Loucy (cell line): ENCODE data around the gene NIP7.
"Not testable (repeated sequence)": the region's sequence is repeated elsewhere in the genome, so short reads cannot be mapped to it uniquely, and the experiment has no call there.

Experiments
- H2AFZ ChIP-seq: fragments of 200-600 bp; sonication (generic); 2 replicates; pipeline ENCODE4 v1.6.0; 2016; ENCODE audit warnings: antibody characterized with exemption, mild to moderate bottlenecking, low read length, moderate library complexity
- H3F3A ChIP-seq: fragments of 200-600 bp; 2 replicates; pipeline ENCODE4 v1.6.0; 2016; ENCODE audit warnings: antibody characterized with exemption, low read depth, mild to moderate bottlenecking
- H3K27me3 ChIP-seq: fragments of 200-600 bp; sonication (generic); 2 replicates; pipeline ENCODE4 v1.6.1; 2014; ENCODE audit warnings: low read length, mild to moderate bottlenecking; ENCODE audit not compliant: insufficient read depth, poor library complexity, severe bottlenecking
- H3K36me3 ChIP-seq: fragments of 200-600 bp; sonication (generic); 2 replicates; pipeline ENCODE4 v1.6.1; 2016; ENCODE audit warnings: low read length; ENCODE audit not compliant: insufficient read depth
- H3K4me1 ChIP-seq: fragments of 200-600 bp; sonication (generic); 2 replicates; pipeline ENCODE4 v1.5.1; 2014; ENCODE audit warnings: low read length, mild to moderate bottlenecking; ENCODE audit not compliant: insufficient read depth, poor library complexity, severe bottlenecking
- H3K4me2 ChIP-seq: fragments of 200-600 bp; sonication (generic); 2 replicates; pipeline ENCODE4 v1.6.0; 2014; ENCODE audit warnings: antibody characterized with exemption, low read length, low read depth, mild to moderate bottlenecking; ENCODE audit not compliant: poor library complexity, severe bottlenecking
- H3K4me3 ChIP-seq: fragments of 200-600 bp; sonication (generic); 2 replicates; pipeline ENCODE4 v1.5.1; 2014; ENCODE audit warnings: low read length, mild to moderate bottlenecking, mixed read lengths; ENCODE audit not compliant: poor library complexity, severe bottlenecking
- H3K79me2 ChIP-seq: fragments of 200-600 bp; sonication (generic); 2 replicates; pipeline ENCODE4 v1.6.1; 2014; ENCODE audit warnings: low read length; ENCODE audit not compliant: insufficient read depth
- H3K9ac ChIP-seq: fragments of 200-600 bp; sonication (generic); 2 replicates; pipeline ENCODE4 v1.6.0; 2014; ENCODE audit warnings: mild to moderate bottlenecking, low read depth, low read length, moderate library complexity; ENCODE audit not compliant: poor library complexity, severe bottlenecking
- H3K9me2 ChIP-seq: fragments of 200-600 bp; sonication (generic); replicated peaks from 2 replicates; pipeline ENCODE4 v1.6.1; 2016; ENCODE audit warnings: low read depth, low read length, mixed read lengths
- H3K9me3 ChIP-seq: fragments of 200-600 bp; sonication (generic); 2 replicates; pipeline ENCODE4 v1.6.1; 2014; ENCODE audit warnings: mild to moderate bottlenecking, antibody characterized with exemption, low read length, low read depth; ENCODE audit not compliant: insufficient read depth
- H4K20me1 ChIP-seq: fragments of 200-600 bp; sonication (generic); 2 replicates; pipeline ENCODE4 v1.6.0; 2014; ENCODE audit warnings: antibody characterized with exemption, low read length, mild to moderate bottlenecking; ENCODE audit not compliant: insufficient read depth, poor library complexity, severe bottlenecking
- EZH2phosphoT487 ChIP-seq: fragments of 200-600 bp; IDR thresholded peaks from 2 replicates; pipeline ENCODE4 v1.6.1; 2018; ENCODE audit warnings: antibody characterized with exemption, mild to moderate bottlenecking, moderate library complexity, borderline replicate concordance
- TF ChIP-seq, protein P1 (sequence below): fragments of 200-600 bp; sonication (generic); conservative IDR thresholded peaks from 2 replicates; pipeline ENCODE4 v1.5.1; 2014; ENCODE audit warnings: mild to moderate bottlenecking, antibody characterized with exemption, low read length

NIP7 gene

DNA sequence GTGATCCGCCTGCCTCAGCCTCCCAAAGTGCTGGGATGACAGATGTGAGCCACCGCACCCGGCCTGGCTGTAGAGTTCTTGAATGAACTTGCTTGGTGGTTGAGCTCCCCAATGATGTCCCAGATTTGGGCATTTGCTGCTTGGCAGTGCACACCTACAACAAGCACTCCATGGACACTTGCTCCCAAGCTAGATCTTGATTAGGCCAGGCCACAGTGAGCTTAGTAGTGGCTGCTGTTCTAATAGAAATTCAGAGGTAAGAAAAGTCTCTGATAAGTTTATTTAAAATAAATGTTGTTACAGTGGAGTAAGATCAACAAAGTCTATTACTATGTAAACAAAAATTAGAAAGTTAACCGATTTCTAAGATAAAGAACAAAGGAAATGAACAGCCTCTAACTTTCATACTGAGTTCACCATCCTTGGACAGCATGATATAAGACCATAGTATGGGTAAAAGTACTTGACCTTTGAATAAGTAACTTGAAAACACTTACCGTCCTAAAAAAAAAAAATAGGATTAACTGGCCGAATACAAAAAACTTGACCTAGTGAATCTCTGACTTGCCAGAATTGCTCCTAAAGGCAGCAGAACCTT, 11.1 kb downstream of the NIP7 start:
- Histone ChIP-seq H3K27me3 (no peaks in the 10 kb centered on the region), H3K79me2 (no peaks in the 10 kb centered on the region), H3K4me1 (no peaks in the 10 kb centered on the region), H3K4me3 (no peak overlapping the region), H3K36me3 (peaks cover under 1% of the 10 kb centered on the region; the same call in 1 of the 2 replicates), H3K9me2 (no peaks in the 10 kb centered on the region), H2AFZ (no peak overlapping the region), H3K9ac (no peak overlapping the region), H3K4me2 (no peak overlapping the region), H3K9me3 (no peaks in the 10 kb centered on the region), H4K20me1 (no peaks in the 10 kb centered on the region), H3F3A (no peaks in the 10 kb centered on the region)
- TF ChIP-seq, protein P1, sequence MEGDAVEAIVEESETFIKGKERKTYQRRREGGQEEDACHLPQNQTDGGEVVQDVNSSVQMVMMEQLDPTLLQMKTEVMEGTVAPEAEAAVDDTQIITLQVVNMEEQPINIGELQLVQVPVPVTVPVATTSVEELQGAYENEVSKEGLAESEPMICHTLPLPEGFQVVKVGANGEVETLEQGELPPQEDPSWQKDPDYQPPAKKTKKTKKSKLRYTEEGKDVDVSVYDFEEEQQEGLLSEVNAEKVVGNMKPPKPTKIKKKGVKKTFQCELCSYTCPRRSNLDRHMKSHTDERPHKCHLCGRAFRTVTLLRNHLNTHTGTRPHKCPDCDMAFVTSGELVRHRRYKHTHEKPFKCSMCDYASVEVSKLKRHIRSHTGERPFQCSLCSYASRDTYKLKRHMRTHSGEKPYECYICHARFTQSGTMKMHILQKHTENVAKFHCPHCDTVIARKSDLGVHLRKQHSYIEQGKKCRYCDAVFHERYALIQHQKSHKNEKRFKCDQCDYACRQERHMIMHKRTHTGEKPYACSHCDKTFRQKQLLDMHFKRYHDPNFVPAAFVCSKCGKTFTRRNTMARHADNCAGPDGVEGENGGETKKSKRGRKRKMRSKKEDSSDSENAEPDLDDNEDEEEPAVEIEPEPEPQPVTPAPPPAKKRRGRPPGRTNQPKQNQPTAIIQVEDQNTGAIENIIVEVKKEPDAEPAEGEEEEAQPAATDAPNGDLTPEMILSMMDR, result no peak
- TF ChIP-seq EZH2phosphoT487, result no peak

DNA sequence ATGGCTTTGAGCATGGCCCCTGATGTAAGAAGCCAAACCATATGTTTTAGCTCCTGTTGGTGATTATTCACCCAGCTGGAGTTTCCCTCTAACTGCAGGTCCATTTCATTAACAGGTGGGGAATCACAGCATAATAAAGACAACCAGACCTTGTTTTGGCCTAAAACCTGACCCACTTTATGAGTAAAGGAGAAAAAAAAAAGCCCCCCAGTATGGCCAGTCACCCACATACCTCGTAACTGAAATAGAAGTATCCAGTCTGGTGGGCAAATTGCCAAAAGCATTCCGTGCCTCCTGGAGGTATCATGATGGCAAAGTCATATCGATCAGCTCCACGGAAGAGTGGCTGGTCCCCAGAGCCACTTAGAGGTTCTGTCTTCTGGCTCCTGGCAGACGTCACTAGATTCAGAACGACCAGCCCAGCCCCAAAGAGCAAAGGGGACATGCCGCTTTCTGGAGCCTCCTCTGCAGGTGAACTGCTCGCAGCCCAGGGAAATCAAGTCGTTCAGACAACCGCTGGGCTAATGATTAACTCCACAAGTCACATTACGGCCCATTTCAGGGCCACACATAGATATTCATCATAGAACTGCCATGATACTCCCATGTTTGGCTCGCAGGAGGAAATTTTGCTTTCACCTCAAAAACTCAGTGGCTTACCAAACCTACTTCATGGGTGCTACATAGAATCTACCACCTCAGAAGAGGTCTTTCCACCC, 11.9 kb downstream of the NIP7 start, which contains the start of gene TMED6:
TMED6 (minus strand) TSS at position 478 of the 719 bp plus-strand sequence; CDS start at position 445, 33 bp downstream.
- Histone ChIP-seq H3K9me3 (no peaks in the 10 kb centered on the region), H3K4me1 (no peaks in the 10 kb centered on the region), H2AFZ (no peak within 1 kb of the TSS), H3K79me2 (no peaks in the 10 kb centered on the region), H3K27me3 (no peaks in the 10 kb centered on the region), H3F3A (no peaks in the 10 kb centered on the region), H3K4me2 (no peak within 1 kb of the TSS), H3K4me3 (no peak within 1 kb of the TSS), H3K9ac (no peak within 1 kb of the TSS), H4K20me1 (no peaks in the 10 kb centered on the region), H3K9me2 (no peaks in the 10 kb centered on the region), H3K36me3 (peaks cover 4% of the 10 kb centered on the region; the same call in 1 of the 2 replicates)
- TF ChIP-seq, protein P1, result no peak
- TF ChIP-seq EZH2phosphoT487, result no peak

- H3K4me2 ChIP-seq, H4K20me1 ChIP-seq, H3K9me3 ChIP-seq, H3F3A ChIP-seq, H3K9ac ChIP-seq, H2AFZ ChIP-seq, H3K27me3 ChIP-seq, H3K79me2 ChIP-seq, H3K4me1 ChIP-seq, H3K4me3 ChIP-seq, H3K9me2 ChIP-seq: not testable (repeated sequence)
- H3K36me3 ChIP-seq, result peaks cover 13% of the 10 kb centered on the region; the same call in 1 of the 2 replicates
These were observed 20.5 kb downstream of the NIP7 start for GRCh38 chr16:69360070-69360469.
